Superior temporal gyrus (tissue), 1 donor: ENCODE results near the gene ABCA12.

ENCODE experiments used
- DNase-seq: peaks from one replicate; pipeline ENCODE4 v3.0.0-alpha.2; 2016; ENCODE audit errors: extremely low spot score

The ABCA12 gene

GRCh38 chr2:215120401-215120800, 18.0 kb downstream of the ABCA12 start:
- DNase-seq, result peak; percentile 61

GRCh38 chr2:215119847-215120246, 18.6 kb downstream of the ABCA12 start:
- no peak for DNase-seq

DNA sequence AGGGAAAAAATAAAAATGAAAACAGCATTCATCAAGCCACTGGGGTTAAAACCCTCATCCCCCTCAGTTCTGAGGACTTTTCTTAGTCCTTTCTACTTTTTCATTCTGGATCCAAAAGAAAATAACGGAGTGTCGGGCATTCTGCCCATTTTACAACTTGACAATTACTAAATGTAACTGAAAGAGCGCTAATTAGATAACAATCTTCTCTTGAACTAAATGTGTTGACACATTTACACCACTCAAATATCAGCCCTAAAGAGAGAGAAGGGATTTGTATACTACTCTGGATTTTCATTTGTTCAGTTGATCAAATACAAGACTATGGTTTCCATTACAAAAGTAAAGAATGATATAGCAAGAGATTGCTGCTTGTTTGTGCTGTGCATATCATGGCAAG, 27.5 kb downstream of the ABCA12 start:
- peak; percentile 38 for DNase-seq

GRCh38 chr2:215107216-215108056, 31.0 kb downstream of the ABCA12 start:
- DNase-seq, result no peak

- DNase-seq, result no peak
These were observed 32.6 kb downstream of the ABCA12 start for GRCh38 chr2:215105607-215106354.

DNA sequence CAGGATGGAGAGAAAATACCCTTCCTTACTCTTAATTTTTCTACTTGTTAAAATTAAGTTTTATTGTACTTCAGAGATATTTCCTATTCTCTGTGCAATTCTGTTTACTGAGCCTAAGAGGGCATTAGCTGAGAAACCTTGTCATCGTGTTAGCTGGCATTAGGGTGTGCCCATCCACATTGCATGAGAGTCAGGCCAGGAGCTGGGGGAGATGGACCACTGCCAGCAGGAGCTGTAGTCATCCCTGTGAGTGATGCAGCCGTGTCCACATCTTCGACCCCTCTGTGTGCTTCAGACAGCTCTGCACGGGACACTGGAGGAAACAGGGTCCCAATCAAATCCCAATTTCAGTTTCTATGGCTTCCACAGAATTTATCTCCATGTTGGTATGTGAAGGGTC, 34.2 kb downstream of the ABCA12 start:
- DNase-seq, result no peak

DNA sequence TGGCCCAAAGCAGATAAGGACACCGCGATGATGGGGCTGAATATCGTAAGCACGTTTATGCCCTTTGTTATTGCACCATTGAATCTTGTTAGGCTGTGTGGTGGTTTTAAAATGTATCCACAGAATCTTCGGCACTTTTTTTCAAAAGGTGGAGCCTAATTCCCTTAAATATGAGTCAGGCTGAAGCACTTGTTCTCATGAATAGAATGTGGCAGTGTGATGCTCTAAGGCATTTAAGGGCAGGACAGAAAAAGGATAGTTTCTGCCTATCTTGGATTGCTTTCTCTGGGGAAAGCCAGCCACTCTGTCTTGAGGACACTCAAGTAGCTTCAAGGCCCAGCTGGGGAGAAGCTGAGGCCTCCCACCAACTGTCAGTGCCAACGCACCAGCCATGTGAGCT, 39.6 kb downstream of the ABCA12 start:
- DNase-seq, result no peak

DNA sequence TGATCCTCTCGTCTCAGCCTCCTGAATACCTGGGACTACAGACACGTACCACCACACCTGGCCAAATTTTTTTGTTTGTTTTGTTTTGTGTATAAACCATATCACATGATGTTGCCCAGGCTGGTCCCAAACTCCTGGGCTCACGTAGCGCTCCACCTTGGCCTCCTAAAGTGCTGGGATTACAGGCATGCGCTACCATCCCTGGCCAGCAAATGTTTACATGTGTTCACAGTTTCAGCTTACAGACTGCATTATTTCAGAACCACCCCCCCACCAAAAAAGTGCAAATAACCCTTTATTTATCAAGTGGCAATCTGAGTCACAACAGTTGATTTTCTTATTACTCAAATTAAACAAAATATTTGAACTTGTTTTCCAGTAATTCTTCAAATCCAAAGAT, 54.3 kb downstream of the ABCA12 start:
- no peak for DNase-seq

DNA sequence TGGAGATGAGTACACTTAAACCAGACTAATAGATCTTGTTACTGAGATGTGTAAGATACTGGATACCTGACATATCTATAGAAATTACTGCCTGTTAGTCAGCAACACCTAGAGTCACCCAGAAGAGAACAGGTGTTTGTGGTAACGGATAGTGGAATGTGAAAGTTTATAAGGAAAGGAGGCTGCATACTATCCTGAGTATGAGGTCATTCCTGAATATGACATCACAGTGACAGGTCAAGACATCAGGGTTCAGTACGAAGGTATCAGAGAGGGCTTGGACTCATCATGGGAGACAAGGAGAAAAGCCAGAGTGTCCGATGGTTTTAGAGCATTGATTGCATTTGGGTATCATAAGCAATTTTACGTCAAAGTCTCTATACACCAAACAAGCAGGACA, 55.3 kb downstream of the ABCA12 start:
- no peak for DNase-seq

DNA sequence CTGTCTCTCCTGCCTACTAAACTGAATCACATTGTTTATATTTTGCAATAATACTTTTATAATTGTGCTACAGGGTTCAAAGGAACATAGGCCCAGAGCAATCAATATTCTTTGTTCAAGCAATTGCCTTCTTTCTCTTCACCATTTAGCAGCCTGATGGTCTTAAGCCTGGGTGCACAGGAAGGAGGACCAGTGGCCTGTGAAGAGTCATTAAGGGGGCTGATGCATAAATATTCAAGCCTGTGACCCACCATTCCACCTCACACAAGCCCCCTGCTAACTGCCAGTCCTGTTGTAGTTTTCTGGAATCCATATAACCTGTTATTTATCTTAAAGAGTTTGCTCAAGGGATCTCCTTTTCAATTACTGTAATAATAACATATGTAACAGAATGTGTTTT, 56.0 kb downstream of the ABCA12 start:
- no peak for DNase-seq

- DNase-seq, result no peak
These were observed 57.9 kb downstream of the ABCA12 start for GRCh38 chr2:215080545-215080944.

DNA sequence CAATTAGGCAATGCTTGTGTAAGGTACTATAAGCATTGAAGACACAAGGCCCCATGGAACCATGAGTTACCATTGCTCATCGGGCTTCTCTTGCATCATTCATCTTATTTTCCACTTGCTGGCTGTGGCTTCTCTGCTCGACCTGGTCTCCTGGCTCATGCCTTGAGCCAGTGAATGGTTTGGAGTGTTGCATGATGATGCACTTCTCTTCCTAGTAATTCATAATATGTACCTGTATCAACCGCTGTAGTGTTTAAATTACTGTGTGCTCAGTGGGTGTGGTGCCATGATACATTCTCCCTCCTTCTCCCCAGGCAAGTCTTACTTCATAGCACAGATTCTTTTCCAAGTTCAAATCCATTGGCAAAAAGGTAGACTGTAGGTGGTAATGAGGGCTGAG, 66.8 kb downstream of the ABCA12 start:
- DNase-seq, result no peak

- no peak for DNase-seq
These were observed 70.0 kb downstream of the ABCA12 start for GRCh38 chr2:215068399-215068798.

DNA sequence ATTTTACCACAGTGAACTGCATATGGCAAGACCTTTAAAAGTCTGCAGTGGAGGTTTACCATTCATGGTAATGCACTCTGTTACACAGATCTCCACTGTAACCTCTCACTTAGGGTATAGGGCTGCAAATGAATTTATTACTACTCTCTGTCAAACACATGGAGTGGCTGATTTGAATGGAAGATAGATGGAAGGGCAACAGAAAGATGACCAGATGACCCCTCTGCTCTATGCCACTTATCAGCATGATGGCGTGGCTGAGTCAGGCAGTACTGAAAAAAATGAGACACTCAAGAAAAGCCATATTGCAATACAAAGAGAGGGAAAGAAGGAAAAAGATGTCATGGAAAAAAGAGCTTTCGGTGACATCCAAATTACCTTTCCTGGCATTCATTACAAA, 72.3 kb downstream of the ABCA12 start:
- DNase-seq, result no peak

DNA sequence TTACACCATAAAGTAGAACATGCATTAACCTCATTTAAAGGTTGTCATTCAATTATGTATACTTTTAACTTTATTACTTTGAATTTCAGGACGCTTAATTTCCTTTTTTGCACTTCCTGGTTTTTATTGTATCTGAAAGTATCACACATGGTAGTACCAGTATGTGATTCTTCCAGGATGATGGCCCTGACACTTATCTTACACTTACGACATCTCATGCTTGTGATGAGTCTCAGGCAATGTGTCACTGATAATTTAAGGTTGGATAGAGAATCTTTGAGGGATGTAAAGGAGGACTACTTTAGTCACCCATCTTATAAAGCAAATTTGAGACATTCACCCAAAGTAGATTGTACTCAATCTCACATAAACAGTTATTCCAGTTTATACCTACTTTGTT, 74.9 kb downstream of the ABCA12 start:
- no peak for DNase-seq

GRCh38 chr2:215060861-215061536, 77.4 kb downstream of the ABCA12 start:
- no peak for DNase-seq

GRCh38 chr2:215059724-215060123, 78.7 kb downstream of the ABCA12 start:
- DNase-seq, result peak; percentile 29

- no peak for DNase-seq
These were observed 82.5 kb downstream of the ABCA12 start for GRCh38 chr2:215055891-215056290.

DNA sequence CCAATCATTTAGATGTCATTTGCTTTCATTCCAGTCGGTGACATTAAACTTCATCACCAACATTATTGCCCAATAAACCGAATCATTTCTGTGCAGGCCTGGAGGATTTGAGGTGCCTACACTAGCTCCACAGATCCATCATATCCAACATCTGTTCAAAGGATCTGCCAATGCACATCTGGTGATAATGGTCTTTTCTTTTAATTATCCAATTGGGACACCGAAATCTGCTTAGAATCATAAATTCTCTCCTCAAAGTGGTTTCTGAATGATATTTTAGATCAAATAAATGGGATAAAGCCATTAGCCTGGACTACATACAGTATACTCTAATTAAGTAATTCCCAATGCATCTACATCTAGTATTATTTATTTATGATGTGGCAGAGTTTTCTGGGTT, 85.6 kb downstream of the ABCA12 start:
- DNase-seq, result no peak

DNA sequence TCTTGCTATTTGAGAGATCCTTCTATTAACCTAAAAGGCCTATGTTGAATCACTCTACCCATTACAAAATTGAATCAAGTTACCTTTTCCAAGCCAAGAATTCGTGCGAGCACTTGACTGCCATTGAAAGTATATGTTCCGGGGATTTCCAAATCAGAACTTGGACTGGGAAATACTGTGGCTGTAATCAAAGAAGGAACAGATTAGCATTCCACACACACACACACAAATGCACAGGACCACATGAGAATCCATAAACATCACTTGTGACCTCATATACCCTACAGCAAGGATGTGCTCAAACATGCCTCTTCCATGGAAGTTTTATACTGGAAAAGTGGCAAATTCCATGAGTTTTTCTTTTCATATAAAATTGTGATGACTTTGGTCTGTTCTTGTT, 86.0 kb downstream of the ABCA12 start:
- DNase-seq, result no peak

GRCh38 chr2:215049341-215049740, 89.1 kb downstream of the ABCA12 start:
- DNase-seq, result no peak

DNA sequence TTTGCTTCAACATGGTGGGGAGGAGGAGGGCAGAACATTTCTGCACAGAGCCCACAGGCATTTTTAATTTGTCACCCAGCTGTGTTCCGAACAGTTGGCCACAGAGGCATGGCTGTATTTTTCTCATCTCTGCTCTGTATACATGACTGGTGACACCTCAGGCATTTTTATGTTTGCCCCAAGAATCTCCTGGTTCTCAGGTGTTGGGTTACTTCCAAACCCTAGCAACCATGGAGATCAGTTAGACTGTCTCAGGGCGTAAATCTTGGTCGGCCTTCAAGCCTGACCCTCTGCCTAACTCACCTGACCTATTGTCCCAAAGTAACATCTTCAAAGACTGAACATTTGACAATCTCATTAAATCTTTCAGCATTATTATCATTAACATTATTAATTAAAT, 100.0 kb downstream of the ABCA12 start:
- no peak for DNase-seq

- DNase-seq, result no peak
These were observed 102.1 kb downstream of the ABCA12 start for GRCh38 chr2:215036314-215036713.
